Neuronal stem cell (in vitro differentiated cells): ENCODE measurements around the gene PTGR1.

Source experiments
- DNase-seq: peaks from one replicate; pipeline ENCODE4 v3.0.0-alpha.2; 2013; ENCODE audit warnings: low spot score
- H2AFZ ChIP-seq: one replicate; pipeline ENCODE4 v1.6.1; 2013; ENCODE audit warnings: mild to moderate bottlenecking, low read length, inconsistent platforms
- H2AK5ac ChIP-seq: 2 replicates; pipeline ENCODE4 v1.6.1; 2013; ENCODE audit warnings: low read depth, mild to moderate bottlenecking, inconsistent platforms, low read length, moderate library complexity, mixed read lengths
- H2BK120ac ChIP-seq: 2 replicates; pipeline ENCODE4 v1.6.1; 2013; ENCODE audit warnings: low read depth, mild to moderate bottlenecking, inconsistent platforms, low read length, moderate library complexity, mixed read lengths
- H2BK12ac ChIP-seq: one replicate; pipeline ENCODE4 v1.6.1; 2013; ENCODE audit warnings: low read length, inconsistent platforms
- H2BK15ac ChIP-seq: 2 replicates; pipeline ENCODE4 v1.6.1; 2013; ENCODE audit warnings: mild to moderate bottlenecking, low read length, inconsistent platforms, mixed read lengths
- H2BK5ac ChIP-seq: one replicate; pipeline ENCODE4 v1.6.1; 2013; ENCODE audit warnings: inconsistent platforms, mild to moderate bottlenecking, low read length, moderate library complexity
- H3K14ac ChIP-seq: one replicate; pipeline ENCODE4 v1.6.1; 2013; ENCODE audit warnings: low read length, inconsistent platforms
- H3K18ac ChIP-seq: 2 replicates; pipeline ENCODE4 v1.6.1; 2013; ENCODE audit warnings: low read length, inconsistent platforms
- H3K23ac ChIP-seq: 2 replicates; pipeline ENCODE4 v1.6.1; 2013; ENCODE audit warnings: low read depth, mild to moderate bottlenecking, mixed read lengths, low read length, inconsistent platforms; ENCODE audit not compliant: poor library complexity
- H3K27ac ChIP-seq: replicated peaks from 3 replicates; pipeline ENCODE4 v1.5.1; 2013; ENCODE audit warnings: low read length, inconsistent platforms
- H3K27me3 ChIP-seq, 3 experiments: 2 replicates each; pipeline ENCODE4 v1.6.1; 2013; ENCODE audit warnings: low read length in 3 of 3, mild to moderate bottlenecking in 2 of 3, inconsistent platforms in 1 of 3, low read depth in 1 of 3, mixed read lengths in 1 of 3, moderate library complexity in 1 of 3; ENCODE audit not compliant: control insufficient read depth in 3 of 3, insufficient read depth in 3 of 3
- H3K36me3 ChIP-seq, 2 donors: replicated peaks in 1 of 2; 2 replicates each; pipeline ENCODE4 v1.6.1; 2013; ENCODE audit warnings: low read length in 2 of 2; ENCODE audit not compliant: control insufficient read depth in 2 of 2, insufficient read depth in 2 of 2
- H3K4ac ChIP-seq: 2 replicates; pipeline ENCODE4 v1.6.1; 2013; ENCODE audit warnings: inconsistent platforms, mild to moderate bottlenecking, low read length, moderate library complexity
- H3K4me1 ChIP-seq, 2 donors: 1 replicate in 1 of 2; 2 replicates in 1 of 2; pipeline ENCODE4 v1.6.1; 2013; ENCODE audit warnings: low read length in 2 of 2, low read depth in 1 of 2; ENCODE audit not compliant: control insufficient read depth in 2 of 2, insufficient read depth in 1 of 2
- H3K4me2 ChIP-seq: one replicate; pipeline ENCODE4 v1.6.1; 2013; ENCODE audit warnings: mild to moderate bottlenecking, low read length, inconsistent platforms; ENCODE audit not compliant: insufficient read depth, poor library complexity, severe bottlenecking
- H3K4me3 ChIP-seq, 2 donors: 2 replicates each; pipeline ENCODE4 v1.5.1; 2013; ENCODE audit warnings: low read length in 2 of 2, mild to moderate bottlenecking in 2 of 2, inconsistent platforms in 1 of 2, moderate library complexity in 1 of 2
- H3K79me1 ChIP-seq: one replicate; pipeline ENCODE4 v1.6.1; 2013; ENCODE audit warnings: low read depth, mild to moderate bottlenecking, inconsistent platforms, low read length, moderate library complexity
- H3K9ac ChIP-seq: one replicate; pipeline ENCODE4 v1.6.1; 2013; ENCODE audit warnings: mild to moderate bottlenecking, low read depth, low read length, inconsistent platforms; ENCODE audit not compliant: poor library complexity
- H3K9me3 ChIP-seq, 2 donors: replicated peaks in 1 of 2; 2 replicates each; pipeline versions ENCODE3 to v1.6.1; 2013; ENCODE audit warnings: low read length in 2 of 2, mild to moderate bottlenecking in 2 of 2, inconsistent platforms in 1 of 2, low read depth in 1 of 2, mixed read lengths in 1 of 2, moderate library complexity in 1 of 2; ENCODE audit not compliant: control insufficient read depth in 2 of 2, insufficient read depth in 1 of 2
- H4K8ac ChIP-seq: one replicate; pipeline ENCODE4 v1.6.1; 2013; ENCODE audit warnings: low read depth, mild to moderate bottlenecking, inconsistent platforms, low read length, moderate library complexity
- H4K91ac ChIP-seq: one replicate; pipeline ENCODE4 v1.6.1; 2013; ENCODE audit warnings: low read length, low read depth, mild to moderate bottlenecking, inconsistent platforms; ENCODE audit not compliant: poor library complexity

PTGR1 gene

GRCh38 chr9:111514967-111515366 lies 84.5 kb downstream of the PTGR1 start:
- H3K27me3 ChIP-seq = no peaks in the 10 kb centered on the region
- no peak overlapping the region for H4K8ac ChIP-seq
- no peak overlapping the region for H2BK120ac ChIP-seq
- H3K4ac ChIP-seq = no peak overlapping the region
- H2AFZ ChIP-seq = no peak overlapping the region
- H3K4me2 ChIP-seq = no peak overlapping the region
- H2BK15ac ChIP-seq = no peak overlapping the region
- H3K23ac ChIP-seq = no peak overlapping the region
- H3K36me3 ChIP-seq = no peaks in the 10 kb centered on the region
- no peak for DNase-seq
- H2BK12ac ChIP-seq = no peak overlapping the region
- no peak overlapping the region for H4K91ac ChIP-seq
- H3K27ac ChIP-seq = no peak overlapping the region
- H3K79me1 ChIP-seq = no peaks in the 10 kb centered on the region
- H3K9me3 ChIP-seq = peaks cover 0 to 2% of the 10 kb centered on the region in 2 donors
- H3K9ac ChIP-seq = no peak overlapping the region
- H3K4me1 ChIP-seq = no peaks in the 10 kb centered on the region
- H2AK5ac ChIP-seq = no peak overlapping the region
- no peak overlapping the region for H2BK5ac ChIP-seq
- H3K14ac ChIP-seq = no peak overlapping the region
- H3K18ac ChIP-seq = no peak overlapping the region
- H3K4me3 ChIP-seq = no peak overlapping the region
